DND-41 (cell line): ENCODE data around the gene CHCHD3.

Experiments
- CTCF ChIP-seq: IDR thresholded peaks from 2 replicates; pipeline ENCODE4 v1.5.1; 2012; ENCODE audit warnings: borderline replicate concordance, low read length, moderate library complexity, mild to moderate bottlenecking; ENCODE audit not compliant: poor library complexity, severe bottlenecking; ENCODE audit errors: extremely low read depth
- EZH2 ChIP-seq: IDR thresholded peaks from 3 replicates; pipeline ENCODE4 v1.6.1; 2012; ENCODE audit warnings: borderline replicate concordance, low read depth, mild to moderate bottlenecking, moderate library complexity, low read length, inconsistent platforms; ENCODE audit not compliant: severe bottlenecking

- no peak for TF ChIP-seq CTCF
- no peak for TF ChIP-seq EZH2
These were observed 215.8 kb downstream of the CHCHD3 start for GRCh38 chr7:132866144-132866531.
